Lower leg skin (tissue), 3 donors: ENCODE measurements around the gene EPB42.

ENCODE experiments used
- POLR2A ChIP-seq, 2 donors: fragments of 450-650 bp; IDR thresholded peaks; one replicate each; pipeline ENCODE4 v1.6.1; 2016 to 2017; ENCODE audit warnings: antibody characterized with exemption in 2 of 2, mild to moderate bottlenecking in 1 of 2, moderate library complexity in 1 of 2
- TF ChIP-seq, protein P1 (sequence below), 3 donors: fragments of 450-650 bp; IDR thresholded peaks; one replicate each; pipeline ENCODE4 v1.5.1; 2016; ENCODE audit warnings: antibody characterized with exemption in 3 of 3, mild to moderate bottlenecking in 3 of 3, moderate library complexity in 2 of 3

DNA sequence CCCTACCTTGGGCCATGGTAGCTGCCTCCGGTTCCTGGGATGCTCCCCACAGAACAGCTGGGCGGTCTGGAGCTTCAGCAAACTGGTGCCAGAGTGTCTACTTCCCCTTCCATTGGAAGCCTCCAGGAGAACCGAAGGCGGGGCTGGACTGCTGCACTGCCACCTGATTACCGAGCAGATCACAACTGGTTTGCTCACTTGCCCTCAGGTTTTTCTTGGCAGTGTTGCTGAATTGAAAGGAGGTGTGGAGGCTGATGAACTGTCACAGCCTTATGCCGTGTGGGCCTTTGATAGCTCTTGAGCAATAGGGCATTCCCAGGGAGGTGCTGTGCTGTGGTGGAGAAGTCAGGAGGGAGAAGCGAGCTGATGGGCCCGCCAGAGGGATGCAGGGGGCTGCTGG is 46.0 kb upstream of the EPB42 start, which contains the start of gene TGM5:
- TF ChIP-seq, protein P1, sequence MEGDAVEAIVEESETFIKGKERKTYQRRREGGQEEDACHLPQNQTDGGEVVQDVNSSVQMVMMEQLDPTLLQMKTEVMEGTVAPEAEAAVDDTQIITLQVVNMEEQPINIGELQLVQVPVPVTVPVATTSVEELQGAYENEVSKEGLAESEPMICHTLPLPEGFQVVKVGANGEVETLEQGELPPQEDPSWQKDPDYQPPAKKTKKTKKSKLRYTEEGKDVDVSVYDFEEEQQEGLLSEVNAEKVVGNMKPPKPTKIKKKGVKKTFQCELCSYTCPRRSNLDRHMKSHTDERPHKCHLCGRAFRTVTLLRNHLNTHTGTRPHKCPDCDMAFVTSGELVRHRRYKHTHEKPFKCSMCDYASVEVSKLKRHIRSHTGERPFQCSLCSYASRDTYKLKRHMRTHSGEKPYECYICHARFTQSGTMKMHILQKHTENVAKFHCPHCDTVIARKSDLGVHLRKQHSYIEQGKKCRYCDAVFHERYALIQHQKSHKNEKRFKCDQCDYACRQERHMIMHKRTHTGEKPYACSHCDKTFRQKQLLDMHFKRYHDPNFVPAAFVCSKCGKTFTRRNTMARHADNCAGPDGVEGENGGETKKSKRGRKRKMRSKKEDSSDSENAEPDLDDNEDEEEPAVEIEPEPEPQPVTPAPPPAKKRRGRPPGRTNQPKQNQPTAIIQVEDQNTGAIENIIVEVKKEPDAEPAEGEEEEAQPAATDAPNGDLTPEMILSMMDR (IDR thresholded peaks at IDR 0.05) = no peak
- TF ChIP-seq POLR2A (IDR thresholded peaks at IDR 0.05) = no peak
